GM19239 (cell line): ENCODE measurements around the gene SIL1.
"Not testable (repeated sequence)": the region's sequence is repeated elsewhere in the genome, so short reads cannot be mapped to it uniquely, and the experiment has no call there.

ENCODE experiments used
- DNase-seq: peaks from one replicate; pipeline ENCODE4 v3.0.0; 2011; ENCODE audit warnings: low spot score; ENCODE audit not compliant: insufficient read length
- FAIRE-seq: peaks from 2 replicates; lab custom pipeline; 2011; peaks lifted over from hg19 to GRCh38; lab: Jason Lieb, UNC

SIL1 gene

GRCh38 chr5:139117342-139117884 lies 80.8 kb downstream of the SIL1 start:
- FAIRE-seq (no peak), DNase-seq (no peak)

- DNase-seq (no peak), FAIRE-seq (no peak)
These were observed 82.0 kb downstream of the SIL1 start for GRCh38 chr5:139116100-139116655.

- no peak for FAIRE-seq
These were observed 84.3 kb downstream of the SIL1 start for GRCh38 chr5:139113892-139114291.

GRCh38 chr5:139112362-139112761 lies 85.8 kb downstream of the SIL1 start:
- not testable (repeated sequence) for DNase-seq, FAIRE-seq

More at GRCh38 chr5:139113892-139114291, 84.3 kb downstream of the SIL1 start:
- no peak for DNase-seq

- DNase-seq: no peak
- FAIRE-seq: no peak
These were observed 87.5 kb downstream of the SIL1 start for GRCh38 chr5:139110526-139111168.

- no peak for DNase-seq
- FAIRE-seq: no peak
These were observed 89.9 kb downstream of the SIL1 start for GRCh38 chr5:139108063-139108824.

GRCh38 chr5:139105621-139106071 lies 92.5 kb downstream of the SIL1 start:
- DNase-seq: no peak
- no peak for FAIRE-seq

GRCh38 chr5:139104577-139105276 lies 93.4 kb downstream of the SIL1 start:
- FAIRE-seq (no peak), DNase-seq (no peak)

- DNase-seq: no peak
- no peak for FAIRE-seq
These were observed 94.4 kb downstream of the SIL1 start for GRCh38 chr5:139103762-139104161.

- DNase-seq (no peak), FAIRE-seq (no peak)
These were observed 97.3 kb downstream of the SIL1 start for GRCh38 chr5:139100825-139101224.

- DNase-seq (no peak), FAIRE-seq (peak; percentile 91)
These were observed 103.7 kb downstream of the SIL1 start for GRCh38 chr5:139094154-139095131.

GRCh38 chr5:139092741-139093343 lies 105.3 kb downstream of the SIL1 start:
- FAIRE-seq: no peak
- DNase-seq: no peak

GRCh38 chr5:139091439-139092156 lies 106.6 kb downstream of the SIL1 start:
- DNase-seq: no peak
- FAIRE-seq: peak; percentile 21

- no peak for DNase-seq
- FAIRE-seq: no peak
These were observed 107.6 kb downstream of the SIL1 start for GRCh38 chr5:139090581-139090980.

GRCh38 chr5:139088024-139088423 lies 110.1 kb downstream of the SIL1 start:
- DNase-seq: no peak
- no peak for FAIRE-seq

- DNase-seq (no peak), FAIRE-seq (no peak)
These were observed 115.2 kb downstream of the SIL1 start for GRCh38 chr5:139082813-139083498.

GRCh38 chr5:139079991-139080610 lies 118.1 kb downstream of the SIL1 start:
- FAIRE-seq (peak; percentile 26), DNase-seq (no peak)
